ENCODE data around the gene ELP6. TPM values are rescaled to one million over a fixed set of nuclear protein-coding genes. Genes with fewer than 3 reads are reported as not detected.

Gene ELP6, protein sequence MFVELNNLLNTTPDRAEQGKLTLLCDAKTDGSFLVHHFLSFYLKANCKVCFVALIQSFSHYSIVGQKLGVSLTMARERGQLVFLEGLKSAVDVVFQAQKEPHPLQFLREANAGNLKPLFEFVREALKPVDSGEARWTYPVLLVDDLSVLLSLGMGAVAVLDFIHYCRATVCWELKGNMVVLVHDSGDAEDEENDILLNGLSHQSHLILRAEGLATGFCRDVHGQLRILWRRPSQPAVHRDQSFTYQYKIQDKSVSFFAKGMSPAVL
- 36.1 and 41.4 TPM in 2 replicates for total RNA-seq (2014; rRNA removed; shearing (Covaris generic))

- Histone ChIP-seq H3K9me3 (replicated peaks) (no peaks in the 10 kb centered on the region), H3K4me1 (peaks cover 6% of the 10 kb centered on the region; the same call in 1 of the 2 replicates), H3K4me3 (peak within 1 kb of the TSS; percentile 71), H3K27me3 (no peaks in the 10 kb centered on the region), H3K27ac (peak within 1 kb of the TSS; percentile 85), H3K36me3 (0 out of 2 replicates have a peak, but pooled peaks cover under 1% of the 10 kb centered on the region)
- DNase-seq = peak; percentile 96 to 97
Measured at GRCh38 chr3:47513125-47513929, at the start of gene ELP6. Gene ELP6, minus strand, starts transcription at chr3:47513712. Its CDS starts 122 bp downstream, at chr3:47513590.

GRCh38 chr3:47556351-47556750 is 42.8 kb upstream of the ELP6 start:
- DNase-seq = no peak
- Histone ChIP-seq H3K27ac (no peak overlapping the region), H3K36me3 (no peaks in the 10 kb centered on the region), H3K4me1 (no peaks in the 10 kb centered on the region), H3K9me3 (replicated peaks) (no peaks in the 10 kb centered on the region), H3K27me3 (no peaks in the 10 kb centered on the region), H3K4me3 (no peak overlapping the region)

- H3K4me3 ChIP-seq = no peak overlapping the region
- H3K36me3 ChIP-seq = no peaks in the 10 kb centered on the region
- H3K4me1 ChIP-seq = no peaks in the 10 kb centered on the region
- no peak overlapping the region for H3K27ac ChIP-seq
- no peaks in the 10 kb centered on the region for H3K9me3 ChIP-seq (replicated peaks)
- no peaks in the 10 kb centered on the region for H3K27me3 ChIP-seq
- no peak for DNase-seq
Measured at GRCh38 chr3:47554335-47554734, 40.8 kb upstream of the ELP6 start.

DNA sequence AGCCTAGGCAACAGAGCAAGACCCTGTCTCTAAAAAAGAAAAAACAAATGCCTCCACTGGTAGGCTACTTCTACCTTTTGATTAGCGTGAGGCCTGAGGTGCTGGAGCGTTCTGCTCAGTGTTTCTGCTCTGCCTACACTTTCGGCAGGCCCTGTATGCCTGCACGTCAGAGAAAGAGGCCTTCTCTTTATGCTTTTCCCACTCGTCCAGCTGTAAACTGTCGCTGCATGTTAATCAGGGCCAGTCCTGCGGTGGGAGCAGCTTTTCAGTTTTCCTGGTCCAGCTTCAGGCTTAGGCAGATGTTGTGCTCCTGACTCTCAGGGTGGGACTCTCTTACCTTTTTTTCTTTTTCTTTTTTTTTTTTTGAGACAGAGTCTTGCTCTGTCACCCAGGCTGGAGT is 39.9 kb upstream of the ELP6 start:
- DNase-seq = no peak
- no peak overlapping the region for H3K27ac ChIP-seq
- H3K9me3 ChIP-seq (replicated peaks) = no peaks in the 10 kb centered on the region
- H3K27me3 ChIP-seq = no peaks in the 10 kb centered on the region
- no peaks in the 10 kb centered on the region for H3K4me1 ChIP-seq
- no peak overlapping the region for H3K4me3 ChIP-seq
- H3K36me3 ChIP-seq = no peaks in the 10 kb centered on the region

DNA sequence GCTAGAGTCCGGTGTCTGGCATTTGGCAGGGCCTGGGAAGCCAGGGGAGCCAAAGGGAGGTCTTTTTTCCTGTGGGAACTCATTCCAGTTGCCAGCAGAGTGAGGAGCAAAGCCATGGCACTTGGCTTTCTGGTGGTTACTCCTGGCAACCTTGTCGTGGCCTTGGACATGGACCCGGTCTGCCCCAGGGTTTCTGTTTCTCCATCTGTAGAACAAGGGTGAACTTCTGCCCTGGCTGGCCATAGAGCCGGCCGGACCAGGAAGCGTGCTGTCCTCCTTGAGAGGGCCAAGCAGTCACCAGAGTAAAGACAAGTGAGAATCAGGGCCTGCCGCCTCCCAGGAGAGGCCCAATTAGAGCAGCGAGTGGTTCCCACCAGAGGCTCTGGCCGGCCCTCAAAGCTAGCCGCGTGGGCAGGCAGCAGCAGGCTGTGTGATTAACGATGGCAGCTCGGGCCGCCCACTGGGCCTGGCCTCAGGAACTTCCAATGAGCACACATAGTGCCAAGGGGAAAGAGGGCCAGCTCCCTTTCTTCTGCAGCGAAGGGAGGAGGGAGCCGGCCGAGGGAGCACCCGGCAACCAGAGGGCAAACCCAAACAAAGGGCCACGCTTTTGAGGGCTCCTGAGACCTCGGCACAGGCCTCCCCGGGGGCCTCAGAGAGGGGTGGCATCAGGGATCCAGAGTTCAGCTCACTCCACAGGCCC is 29.1 kb upstream of the ELP6 start:
- no peak for DNase-seq
- H3K27me3 ChIP-seq = no peaks in the 10 kb centered on the region
- H3K27ac ChIP-seq = no peak overlapping the region
- no peaks in the 10 kb centered on the region for H3K36me3 ChIP-seq
- H3K9me3 ChIP-seq (replicated peaks) = no peaks in the 10 kb centered on the region
- no peak overlapping the region for H3K4me3 ChIP-seq
- no peaks in the 10 kb centered on the region for H3K4me1 ChIP-seq

GRCh38 chr3:47541583-47542108 is 28.1 kb upstream of the ELP6 start:
- no peak for DNase-seq
- no peak overlapping the region for H3K27ac ChIP-seq
- no peaks in the 10 kb centered on the region for H3K27me3 ChIP-seq
- H3K9me3 ChIP-seq (replicated peaks) = no peaks in the 10 kb centered on the region
- H3K36me3 ChIP-seq = no peaks in the 10 kb centered on the region
- H3K4me3 ChIP-seq = no peak overlapping the region
- no peaks in the 10 kb centered on the region for H3K4me1 ChIP-seq

DNA sequence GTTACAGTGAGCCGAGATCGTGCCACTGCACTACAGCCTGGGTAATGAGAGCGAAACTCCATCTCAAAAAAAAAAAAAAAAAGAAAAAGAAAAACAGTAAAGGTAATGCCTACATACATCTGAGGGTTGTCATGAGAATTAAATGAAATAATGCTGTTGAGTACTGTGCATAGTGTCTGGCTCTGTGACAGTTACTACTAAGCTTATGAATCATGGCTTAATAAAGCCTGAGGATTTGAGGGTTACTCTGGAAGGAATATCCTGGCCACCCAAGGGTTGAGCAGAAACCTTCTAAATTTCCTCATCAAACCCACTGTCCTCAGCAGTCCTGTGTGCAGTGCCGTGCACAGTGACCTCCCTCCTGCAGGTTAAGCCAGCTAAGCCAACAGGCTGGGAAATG is 26.8 kb upstream of the ELP6 start:
- Histone ChIP-seq H3K27me3 (no peaks in the 10 kb centered on the region), H3K4me1 (no peaks in the 10 kb centered on the region), H3K9me3 (replicated peaks) (no peaks in the 10 kb centered on the region), H3K36me3 (no peaks in the 10 kb centered on the region), H3K27ac (no peak overlapping the region), H3K4me3 (no peak overlapping the region)
- no peak for DNase-seq

DNA sequence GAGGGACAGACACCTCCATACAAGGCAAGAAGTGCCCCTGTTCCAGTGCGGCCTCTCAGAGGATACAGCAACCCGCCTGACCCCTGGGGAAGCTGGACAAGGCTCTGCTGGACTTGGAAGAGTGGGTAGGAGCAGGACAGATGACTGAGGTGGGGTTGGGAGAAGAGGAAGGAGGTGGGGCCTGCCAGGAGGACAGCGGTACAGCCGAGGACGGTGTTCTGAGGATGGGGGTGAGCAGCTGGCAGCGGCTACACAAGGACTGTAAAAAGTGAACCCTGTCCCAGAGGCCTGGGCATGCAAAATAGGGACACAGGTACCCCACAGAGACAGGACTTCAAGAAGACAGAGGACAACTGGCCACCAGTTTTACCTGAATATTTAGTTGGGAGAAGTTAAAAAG is 23.5 kb upstream of the ELP6 start:
- no peaks in the 10 kb centered on the region for H3K9me3 ChIP-seq (replicated peaks)
- H3K27me3 ChIP-seq = no peaks in the 10 kb centered on the region
- H3K27ac ChIP-seq = no peak overlapping the region
- no peaks in the 10 kb centered on the region for H3K4me1 ChIP-seq
- no peaks in the 10 kb centered on the region for H3K36me3 ChIP-seq
- no peak for DNase-seq
- no peak overlapping the region for H3K4me3 ChIP-seq

GRCh38 chr3:47536221-47536891 is 22.8 kb upstream of the ELP6 start:
- Histone ChIP-seq H3K4me1 (no peaks in the 10 kb centered on the region), H3K36me3 (no peaks in the 10 kb centered on the region), H3K27ac (no peak overlapping the region), H3K9me3 (replicated peaks) (no peaks in the 10 kb centered on the region), H3K4me3 (peak overlapping the region; percentile 16; the same call in 1 of the 2 replicates), H3K27me3 (no peaks in the 10 kb centered on the region)
- peak in 1 of 2 experiments; percentile 27 for DNase-seq

- Histone ChIP-seq H3K9me3 (replicated peaks) (no peaks in the 10 kb centered on the region), H3K4me3 (no peak overlapping the region), H3K27ac (no peak overlapping the region), H3K27me3 (no peaks in the 10 kb centered on the region), H3K36me3 (no peaks in the 10 kb centered on the region), H3K4me1 (no peaks in the 10 kb centered on the region)
- no peak for DNase-seq
Measured at GRCh38 chr3:47533996-47534454, 20.5 kb upstream of the ELP6 start.

DNA sequence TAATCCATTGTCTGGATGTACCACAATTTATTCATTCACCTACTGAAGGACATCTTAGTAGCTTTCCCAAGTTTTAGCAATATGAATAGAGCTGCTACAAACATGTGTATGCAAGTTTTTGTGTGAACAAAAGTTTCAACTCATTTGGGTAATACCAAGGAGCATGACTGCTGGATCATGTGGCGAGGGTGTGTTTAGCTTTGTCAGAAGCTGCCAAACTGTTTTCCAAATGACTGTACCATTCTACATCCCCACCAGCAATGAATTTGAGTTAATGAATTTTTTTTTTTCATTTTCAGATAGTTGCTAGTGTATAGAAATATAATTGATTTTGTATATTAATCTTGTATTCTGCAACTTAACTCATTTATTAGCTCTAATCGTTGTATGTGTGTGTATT is 20.0 kb upstream of the ELP6 start:
- no peak for DNase-seq
- no peak overlapping the region for H3K27ac ChIP-seq
- no peaks in the 10 kb centered on the region for H3K4me1 ChIP-seq
- no peaks in the 10 kb centered on the region for H3K9me3 ChIP-seq (replicated peaks)
- no peak overlapping the region for H3K4me3 ChIP-seq
- H3K27me3 ChIP-seq = no peaks in the 10 kb centered on the region
- H3K36me3 ChIP-seq = no peaks in the 10 kb centered on the region

GRCh38 chr3:47527952-47528725 is 14.6 kb upstream of the ELP6 start:
- Histone ChIP-seq H3K9me3 (replicated peaks) (no peaks in the 10 kb centered on the region), H3K27ac (no peak overlapping the region), H3K27me3 (no peaks in the 10 kb centered on the region), H3K4me1 (no peaks in the 10 kb centered on the region), H3K36me3 (no peaks in the 10 kb centered on the region), H3K4me3 (no peak overlapping the region)
- DNase-seq = no peak

- Histone ChIP-seq H3K36me3 (no peaks in the 10 kb centered on the region), H3K4me3 (no peak overlapping the region), H3K9me3 (replicated peaks) (no peaks in the 10 kb centered on the region), H3K4me1 (no peaks in the 10 kb centered on the region), H3K27ac (no peak overlapping the region), H3K27me3 (no peaks in the 10 kb centered on the region)
- no peak for DNase-seq
Measured at GRCh38 chr3:47525617-47526016, 12.1 kb upstream of the ELP6 start.

Data from SJCRH30 (cell line).